ENCODE results near the gene KLHL3. TPM values are rescaled to one million over a fixed set of nuclear protein-coding genes. Genes with fewer than 3 reads are reported as not detected.
A peak's percentile ranks its signal among the peaks of the same experiment; 100 is the strongest.
"Not testable (repeated sequence)": the region's sequence is repeated elsewhere in the genome, so short reads cannot be mapped to it uniquely, and the experiment has no call there.

Gene KLHL3
- total RNA-seq, 1 experiment from 2014 or later, result 0.42 TPM

DNA sequence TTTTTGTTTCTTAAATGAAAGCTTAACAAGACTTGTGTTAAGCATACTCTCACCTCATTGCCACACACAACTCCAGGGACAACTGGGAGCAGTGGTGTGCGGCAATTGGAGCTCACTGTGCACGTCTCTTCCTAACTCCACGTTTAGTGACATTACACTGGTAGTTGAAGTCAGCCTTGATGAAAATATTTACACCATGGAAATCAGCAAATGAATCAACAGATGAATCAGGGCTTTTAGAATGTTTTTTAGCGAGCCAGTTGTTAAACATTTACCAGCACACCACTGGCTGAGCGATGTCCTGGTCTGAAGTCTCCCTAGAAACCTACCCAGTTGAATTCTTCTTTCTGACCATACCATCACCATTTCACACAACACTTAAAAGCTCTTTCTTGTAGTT is 67.3 kb downstream of the KLHL3 start:
- no peak for DNase-seq (ENCODE audit: low read depth)

DNA sequence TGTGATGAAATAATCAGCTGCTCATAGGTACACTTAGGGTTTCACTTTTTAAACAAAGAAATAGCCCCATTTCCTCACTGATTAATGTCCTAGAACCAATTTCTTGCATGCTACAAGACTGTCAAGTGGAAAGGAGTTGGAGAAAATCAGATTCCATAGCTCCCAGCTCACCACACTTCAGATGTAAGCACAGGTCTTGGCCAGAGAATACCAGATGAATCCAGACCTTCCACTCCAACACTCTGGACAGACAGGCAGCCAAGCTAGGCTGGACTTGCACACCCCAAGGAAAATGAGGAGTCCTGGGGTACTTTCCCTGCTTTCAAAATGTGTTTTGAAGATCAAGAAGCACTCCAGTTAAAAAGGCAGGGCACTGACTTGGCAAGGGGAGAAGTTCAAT is 68.5 kb downstream of the KLHL3 start:
- DNase-seq (ENCODE audit: low read depth), result no peak

GRCh38 chr5:137666901-137667300 is 69.0 kb downstream of the KLHL3 start:
- no peak for DNase-seq (ENCODE audit: low read depth)

DNA sequence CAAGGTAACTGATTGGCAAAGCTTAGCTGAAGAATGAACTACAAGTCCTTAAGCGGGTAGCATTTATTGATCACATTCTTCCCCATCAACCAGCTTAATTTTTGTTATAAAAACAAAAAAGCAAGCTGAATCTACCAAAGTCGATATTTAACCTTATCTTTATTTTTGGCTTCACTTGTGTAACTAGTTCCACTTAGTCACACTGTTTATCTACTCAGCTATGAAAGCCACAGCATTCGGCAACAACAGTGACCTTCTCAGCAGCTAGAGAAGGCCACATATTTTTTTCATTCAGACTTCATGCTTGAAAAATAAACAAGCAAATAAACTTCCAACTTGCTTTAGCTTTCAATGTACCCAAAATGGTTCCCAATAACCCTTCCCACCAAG is 69.4 kb downstream of the KLHL3 start:
- DNase-seq (ENCODE audit: low read depth), result no peak

DNA sequence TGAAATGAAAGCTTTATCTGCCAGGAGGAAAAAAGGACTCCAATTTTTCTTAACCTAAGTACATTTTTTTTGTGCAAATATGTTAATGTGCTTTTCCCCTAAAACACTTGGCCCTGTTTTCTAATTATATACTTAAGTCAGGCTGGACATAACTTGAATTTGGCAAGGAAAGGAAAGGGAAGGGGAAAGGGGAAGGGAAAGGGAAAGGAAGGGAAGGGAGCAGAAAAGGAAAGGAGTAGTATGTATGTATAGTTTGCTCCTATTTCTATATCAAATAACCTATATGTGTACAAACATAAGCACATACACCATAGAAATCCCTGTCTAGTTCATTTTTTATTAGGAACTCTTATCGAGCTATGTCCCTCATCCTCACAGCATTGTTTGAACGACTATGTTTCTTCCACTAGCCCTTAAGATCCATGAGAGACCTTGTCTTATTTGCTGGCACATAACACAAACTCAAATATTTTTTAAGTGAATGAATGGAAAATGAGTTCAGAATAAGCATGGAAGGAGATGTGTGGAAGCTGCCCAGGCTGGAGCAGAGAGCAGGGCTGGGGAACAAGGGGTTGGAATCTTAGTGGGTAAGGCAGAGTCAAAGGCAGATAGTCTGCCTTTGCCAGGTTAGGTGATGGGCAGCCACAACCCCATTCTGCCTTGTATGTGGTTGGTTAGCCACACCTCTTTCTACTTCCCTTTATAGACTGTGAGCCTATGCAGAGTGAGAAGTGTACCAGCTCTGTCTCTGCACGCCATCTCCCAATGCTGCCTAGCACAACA is 70.0 kb downstream of the KLHL3 start:
- DNase-seq (ENCODE audit: low read depth), result no peak

GRCh38 chr5:137660349-137660817 is 75.5 kb downstream of the KLHL3 start:
- peak; percentile 68 for DNase-seq (ENCODE audit: low read depth)

DNA sequence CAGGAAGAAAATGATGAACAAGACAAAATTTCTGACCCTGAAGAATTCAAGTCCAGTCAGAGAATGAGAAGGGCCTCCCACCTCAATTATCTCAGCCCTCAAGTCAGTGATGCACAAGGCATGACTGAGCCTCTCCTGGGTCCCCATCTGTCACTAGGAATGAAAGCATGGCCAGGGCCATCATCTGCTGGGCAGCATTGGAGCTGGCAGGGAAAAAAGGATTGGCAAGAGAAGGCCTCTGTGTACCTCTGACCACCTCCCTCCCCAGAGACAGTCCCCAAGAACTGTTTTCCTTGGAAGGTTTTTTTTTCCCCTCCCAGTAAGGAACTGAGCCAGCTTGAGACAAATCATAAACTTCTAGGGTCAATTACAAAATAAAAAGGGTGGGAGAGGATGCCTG is 76.7 kb downstream of the KLHL3 start:
- no peak for DNase-seq (ENCODE audit: low read depth)

DNA sequence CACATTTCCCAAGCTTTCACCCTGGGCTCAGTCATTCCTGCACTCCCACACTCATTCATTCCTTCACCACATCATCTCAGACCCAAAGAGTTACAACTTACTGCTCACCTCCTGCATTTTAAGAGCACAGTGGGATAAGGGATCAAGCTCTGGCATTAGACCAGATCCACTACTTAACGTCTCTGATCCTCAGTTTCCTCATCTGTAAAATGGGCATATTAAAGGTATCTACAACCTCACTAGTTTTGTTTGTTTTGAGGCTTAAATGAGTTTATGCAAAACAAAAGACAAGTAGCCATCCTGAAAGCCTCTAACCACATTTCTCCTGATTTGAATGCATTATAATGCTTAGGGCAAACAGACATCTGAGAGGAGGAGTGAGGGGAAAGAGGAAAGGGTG is 77.6 kb downstream of the KLHL3 start:
- no peak for DNase-seq (ENCODE audit: low read depth)

DNA sequence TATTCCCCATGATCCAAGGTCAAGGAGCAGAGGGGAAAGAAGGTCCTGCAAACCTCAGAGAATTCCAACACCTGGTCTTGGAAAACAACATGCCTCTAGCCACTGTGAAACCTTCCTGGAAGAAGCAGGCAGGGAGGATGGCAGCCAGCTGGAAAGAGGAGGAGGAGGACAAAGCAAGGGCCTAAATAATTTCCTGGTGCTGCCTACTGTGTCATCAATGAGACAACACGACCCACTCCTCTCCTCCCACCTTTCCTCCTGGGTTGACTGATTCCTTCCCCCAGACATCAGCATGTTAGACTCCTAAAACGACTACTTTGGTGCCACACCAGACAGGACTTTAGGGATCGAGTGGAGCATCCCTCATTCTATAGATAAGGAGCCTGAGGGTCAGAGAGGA is 78.8 kb downstream of the KLHL3 start:
- no peak for DNase-seq (ENCODE audit: low read depth)

DNA sequence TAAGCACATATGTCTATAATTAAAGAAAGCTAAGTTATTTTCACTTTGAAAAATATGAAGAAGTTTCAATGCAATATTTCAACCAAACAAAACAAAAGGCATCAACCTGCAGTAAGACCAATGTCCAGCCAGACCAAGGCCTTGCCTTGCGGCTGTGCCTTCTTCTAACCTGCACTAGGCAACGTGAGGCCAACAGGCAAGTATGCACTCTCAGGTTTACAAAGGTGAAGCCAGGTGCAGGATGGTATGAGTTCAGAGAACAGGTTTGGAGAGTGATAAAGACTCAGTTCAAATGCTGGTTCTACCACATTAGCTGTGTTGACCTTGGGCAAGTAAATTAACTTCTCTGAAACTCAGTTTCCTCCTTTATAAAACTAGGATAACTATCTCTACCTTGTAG is 79.3 kb downstream of the KLHL3 start:
- DNase-seq (ENCODE audit: low read depth), result no peak

- DNase-seq (ENCODE audit: low read depth), result no peak
Measured at GRCh38 chr5:137651022-137651421, 84.9 kb downstream of the KLHL3 start.

DNA sequence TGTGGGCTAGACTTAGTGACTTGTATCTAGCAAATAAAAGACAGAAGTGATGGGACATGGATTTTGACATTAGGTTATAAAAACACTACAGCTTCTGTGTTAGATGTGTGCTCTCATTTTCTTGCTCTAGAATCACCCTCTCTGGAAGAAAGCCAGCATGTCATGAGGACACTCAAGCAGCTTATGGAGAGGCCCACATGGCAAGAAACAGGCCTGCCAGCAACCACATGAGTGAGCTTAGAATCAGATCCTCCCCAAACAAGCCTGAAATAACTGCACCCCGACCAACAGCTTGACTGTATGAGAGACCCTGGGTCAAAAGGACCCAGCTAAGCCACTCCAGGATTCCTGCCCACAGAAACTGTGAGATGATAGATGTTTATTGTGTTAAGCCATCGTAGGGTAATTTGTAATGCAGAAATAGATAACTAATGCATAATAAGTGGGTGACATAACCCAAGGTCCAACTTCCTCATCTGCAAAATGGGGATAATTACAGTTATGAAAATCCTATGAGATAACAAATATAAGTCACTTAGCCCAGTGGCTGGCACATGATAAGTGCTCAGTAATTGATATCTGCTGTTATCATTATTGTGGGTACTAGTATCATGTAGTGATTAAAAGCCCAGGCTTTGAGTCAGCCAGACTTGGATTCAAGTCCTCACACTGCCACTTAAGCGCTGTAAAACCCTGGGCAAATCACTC is 86.5 kb downstream of the KLHL3 start:
- DNase-seq (ENCODE audit: low read depth), result no peak

GRCh38 chr5:137648361-137648760 is 87.5 kb downstream of the KLHL3 start:
- no peak for DNase-seq (ENCODE audit: low read depth)

GRCh38 chr5:137647401-137647800 is 88.5 kb downstream of the KLHL3 start:
- no peak for DNase-seq (ENCODE audit: low read depth)

DNA sequence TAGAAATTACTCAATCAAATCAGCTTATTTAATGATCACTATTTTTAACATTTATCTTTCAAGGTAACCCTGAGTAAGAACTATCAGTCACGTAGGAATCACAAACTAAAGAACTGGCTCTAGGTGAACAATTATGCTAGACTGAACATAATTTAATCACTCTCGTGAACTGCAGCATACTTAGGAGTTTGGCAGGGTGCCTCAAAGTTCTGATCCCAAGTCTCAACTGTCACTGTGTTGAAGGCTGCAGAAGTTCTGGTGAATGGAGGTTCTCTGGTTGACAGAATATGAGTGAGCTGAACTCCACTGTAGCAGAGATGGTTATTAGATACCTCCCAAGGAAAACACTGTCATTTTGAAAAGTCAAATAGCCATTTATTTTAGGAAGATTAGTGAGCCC is 89.1 kb downstream of the KLHL3 start:
- DNase-seq (ENCODE audit: low read depth), result no peak

GRCh38 chr5:137643081-137643480 is 92.8 kb downstream of the KLHL3 start:
- not testable (repeated sequence) for DNase-seq (ENCODE audit: low read depth)

- no peak for DNase-seq (ENCODE audit: low read depth)
Measured at GRCh38 chr5:137642091-137642490, 93.8 kb downstream of the KLHL3 start.

DNA sequence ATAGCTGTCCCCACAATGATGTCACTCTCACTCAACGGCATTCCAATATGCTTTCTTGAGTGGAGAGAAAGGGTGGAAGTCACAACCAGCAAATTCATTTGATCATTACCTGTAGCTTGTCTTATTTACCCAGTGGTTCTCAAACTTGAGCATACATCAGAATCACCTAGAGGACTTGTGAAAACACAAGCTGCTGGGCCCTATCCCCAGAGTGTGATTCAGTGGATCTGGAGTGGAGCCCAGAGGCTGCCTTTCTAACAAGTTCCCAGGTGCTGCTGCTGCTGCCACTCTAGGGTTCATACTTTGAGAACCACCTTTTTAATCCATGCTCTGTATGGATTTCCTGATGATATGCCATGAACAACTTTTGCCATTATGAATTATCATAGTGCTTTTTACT is 94.7 kb downstream of the KLHL3 start:
- no peak for DNase-seq (ENCODE audit: low read depth)

- DNase-seq (ENCODE audit: low read depth), result no peak
Measured at GRCh38 chr5:137639645-137640044, 96.2 kb downstream of the KLHL3 start.

DNA sequence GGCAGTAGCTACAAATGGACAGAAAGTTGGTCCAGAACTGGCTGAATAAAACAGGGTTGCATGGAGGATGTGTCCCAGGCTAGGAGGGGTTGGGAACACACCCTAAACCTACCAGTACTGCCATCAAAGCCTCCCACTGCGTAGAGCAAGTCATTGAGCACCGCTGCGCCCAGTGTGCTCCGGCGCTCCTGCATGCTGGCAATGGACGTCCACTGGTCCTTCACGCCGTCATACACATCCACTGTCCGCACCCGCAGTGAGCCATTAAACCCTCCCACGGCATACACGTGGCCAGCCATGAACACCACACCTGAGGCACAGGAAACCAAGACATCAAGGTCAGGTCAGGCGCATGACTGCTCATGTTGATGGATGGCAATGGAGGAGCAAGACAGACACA is 97.0 kb downstream of the KLHL3 start:
- DNase-seq (ENCODE audit: low read depth), result no peak

DNA sequence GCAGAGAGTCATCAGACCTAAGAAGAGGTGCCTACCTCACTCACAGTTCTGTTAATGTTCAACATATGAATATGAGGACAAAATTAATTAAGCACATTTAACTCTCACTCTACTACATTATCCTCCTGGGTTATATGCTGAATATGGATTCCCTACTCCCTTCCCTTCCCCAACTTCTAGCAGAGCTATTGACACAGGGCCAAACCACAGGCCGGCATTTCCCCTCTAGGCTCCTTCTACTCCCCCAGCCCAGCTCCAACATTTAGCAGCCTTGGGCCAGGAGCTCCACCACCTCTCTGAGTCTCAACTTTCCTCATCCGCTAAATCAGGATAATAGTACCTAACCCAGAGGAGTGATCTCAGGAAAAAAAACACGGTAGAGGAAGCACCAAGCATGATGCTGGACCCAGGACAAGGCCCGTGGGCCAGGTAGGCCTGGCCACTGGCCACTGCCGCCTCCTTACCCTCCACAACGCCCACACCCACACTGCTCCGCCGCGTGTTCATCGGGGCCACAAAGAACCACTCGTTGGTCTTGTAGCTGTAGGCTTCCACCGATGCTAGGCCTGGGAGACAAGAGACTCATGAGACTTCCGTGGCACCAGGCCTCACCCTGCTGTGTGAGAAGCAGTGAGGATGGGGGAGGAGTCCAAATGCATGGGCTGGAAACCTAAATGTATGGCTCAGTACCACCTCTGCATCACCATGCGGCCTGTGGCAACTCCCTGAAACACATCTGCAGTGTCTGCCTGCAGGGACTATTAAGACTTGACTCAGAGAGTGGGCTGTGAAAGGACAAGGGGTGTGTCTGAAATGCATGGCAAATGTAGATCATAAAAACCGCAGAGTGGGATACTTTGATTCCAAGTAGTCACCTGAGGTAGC is 98.8 kb downstream of the KLHL3 start:
- DNase-seq (ENCODE audit: low read depth), result peak; percentile 43

GRCh38 chr5:137636099-137636498 is 99.8 kb downstream of the KLHL3 start:
- DNase-seq (ENCODE audit: low read depth), result no peak

All from HT1080 (cell line).